Activated CD8-positive, alpha-beta memory T cell treated with anti-CD3 and anti-CD28 coated beads for 24 hours (primary cell): Measurements from ENCODE around the gene AADAC.
"Not testable (repeated sequence)": the region's sequence is repeated elsewhere in the genome, so short reads cannot be mapped to it uniquely, and the experiment has no call there.

Experiments used
- DNase-seq: peaks from one replicate; pipeline ENCODE4 v3.0.0-alpha.2; 2020

The AADAC gene

DNA sequence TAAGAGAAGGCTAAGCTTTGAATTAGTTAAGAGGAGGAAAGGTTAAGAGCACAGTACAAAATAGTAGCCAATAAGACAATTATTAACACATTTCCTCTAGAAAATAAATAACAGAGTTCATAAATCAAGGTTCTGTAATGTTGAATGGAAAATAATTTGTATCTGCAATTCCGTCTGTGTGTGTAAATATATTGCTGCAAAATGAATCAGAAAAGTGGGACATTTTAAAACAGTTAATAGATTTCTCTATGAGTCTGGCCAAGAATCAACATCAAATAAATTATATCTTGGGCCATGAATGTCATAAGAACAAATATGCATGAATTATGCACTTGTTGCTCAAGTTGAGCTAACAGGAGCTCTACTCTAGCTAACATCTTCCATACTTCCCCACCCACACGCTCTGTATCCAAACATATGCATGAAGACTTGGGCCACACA is 45.3 kb downstream of the AADAC start:
- DNase-seq, result no peak

DNA sequence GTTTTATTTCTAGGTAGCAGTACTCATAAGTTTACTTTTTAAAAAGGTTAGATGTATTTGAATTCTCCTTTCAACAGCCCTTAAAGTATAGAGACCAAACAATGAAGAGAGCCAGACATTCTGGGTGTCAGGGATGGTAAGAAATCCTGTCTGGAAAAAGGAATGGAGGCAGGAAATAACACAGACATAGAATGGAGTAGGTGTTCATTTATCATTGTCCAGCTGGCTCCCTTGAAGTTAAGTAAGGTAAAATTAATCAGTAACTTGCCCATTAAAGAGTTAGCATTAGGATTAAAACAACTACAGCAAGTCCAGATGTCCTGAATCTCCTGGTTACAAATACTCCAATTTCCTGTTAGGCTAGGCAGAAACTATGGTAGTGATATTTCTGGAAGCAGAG is 46.0 kb downstream of the AADAC start:
- no peak for DNase-seq

DNA sequence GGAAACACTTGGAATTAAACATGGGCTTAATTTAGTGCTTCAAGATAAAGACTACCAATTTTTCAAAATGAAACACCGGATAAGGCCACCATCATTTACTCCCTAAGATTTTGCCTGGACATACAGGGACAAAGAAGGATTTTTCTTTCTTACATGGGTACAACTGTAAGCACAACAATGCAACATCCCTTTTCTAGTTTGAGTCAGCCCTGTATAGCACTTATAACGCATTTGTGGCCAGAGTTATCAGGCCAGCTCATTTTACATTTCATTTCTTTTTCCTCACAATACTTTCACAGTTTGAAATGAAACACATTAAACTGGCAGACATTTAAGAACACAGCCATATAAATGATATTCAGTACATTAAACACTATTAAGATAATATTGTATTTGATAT is 49.7 kb downstream of the AADAC start:
- no peak for DNase-seq

DNA sequence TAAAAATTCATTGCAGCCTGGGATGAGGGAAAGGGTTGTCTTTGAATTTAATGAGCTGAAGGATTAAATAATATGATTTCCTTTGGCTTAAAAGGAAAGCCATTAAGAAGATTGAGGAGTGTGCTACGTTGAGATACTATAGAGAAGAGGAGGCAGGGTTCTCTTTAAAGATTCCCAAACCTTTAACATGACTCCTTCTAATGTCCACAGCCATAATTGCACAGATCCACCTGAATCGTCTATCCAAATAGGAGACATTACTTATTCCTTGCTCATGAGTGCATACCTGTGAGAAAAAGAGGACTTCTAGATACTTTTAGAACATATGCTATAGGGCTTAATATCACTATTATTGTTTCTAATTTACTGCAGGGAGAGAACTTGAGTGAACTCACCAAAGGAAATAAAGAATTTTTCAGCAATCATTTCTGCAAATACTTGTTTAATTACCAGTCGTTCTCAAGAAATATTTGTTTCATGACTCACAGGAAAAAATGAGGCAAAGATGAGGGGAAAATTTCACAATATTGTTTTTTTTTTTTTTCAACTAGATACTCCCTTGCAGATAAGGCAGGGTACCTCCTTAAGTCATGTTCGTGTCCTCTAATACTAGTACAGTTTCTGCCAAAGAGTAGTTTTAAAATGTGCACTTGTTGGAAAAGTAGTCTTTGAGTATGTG is 50.6 kb downstream of the AADAC start:
- DNase-seq, result no peak

DNA sequence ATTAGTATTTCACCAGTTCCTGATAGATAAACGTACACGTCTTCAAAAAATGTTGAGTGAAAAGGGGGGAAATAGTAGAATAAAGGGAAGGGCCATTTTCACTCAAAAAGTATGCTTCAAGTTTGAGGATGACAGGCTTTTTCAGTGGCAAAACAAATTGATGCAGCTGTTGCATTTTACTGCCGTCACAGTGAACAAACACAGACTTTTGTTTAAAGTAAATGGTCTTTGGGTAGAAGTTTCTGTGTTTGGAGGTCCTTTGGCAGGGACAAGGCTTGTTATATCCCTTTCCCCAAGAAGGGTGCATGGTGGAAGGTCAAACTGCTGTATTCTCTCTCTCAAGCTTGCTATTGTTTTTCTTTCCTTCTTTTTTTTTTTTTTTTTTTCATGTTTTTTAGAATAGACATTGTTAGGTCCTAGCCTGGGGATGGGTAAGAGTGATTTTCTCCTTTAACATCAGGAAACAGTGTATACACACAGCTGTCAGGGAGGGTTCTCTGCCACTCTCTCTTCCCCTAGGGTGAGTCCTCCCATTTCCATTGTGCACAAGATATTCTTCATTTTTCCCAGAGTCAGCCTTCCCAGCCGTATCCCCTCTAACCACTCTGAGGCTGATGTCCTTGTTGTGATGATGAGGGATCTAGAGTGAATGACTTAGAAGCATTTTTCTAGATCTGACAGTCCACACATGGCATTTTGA is 52.9 kb downstream of the AADAC start:
- DNase-seq, result no peak

DNA sequence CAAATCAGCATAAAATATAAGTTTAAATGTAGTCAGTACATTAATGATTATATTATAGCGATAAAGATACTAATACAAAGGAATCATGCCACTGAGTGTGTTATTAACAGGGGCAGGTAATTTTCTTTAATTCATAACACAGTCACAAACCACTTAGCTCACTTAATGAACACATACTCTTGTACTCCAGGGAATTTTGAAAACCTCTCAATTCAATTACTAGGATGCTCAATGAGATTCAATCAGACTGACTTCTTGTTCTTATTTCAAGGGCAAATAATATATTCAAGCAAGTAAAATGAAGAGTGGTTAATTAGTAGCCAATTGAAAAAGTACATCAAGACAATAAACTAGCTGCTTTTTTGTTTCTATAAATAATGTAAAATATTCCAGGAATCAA is 53.8 kb downstream of the AADAC start:
- DNase-seq, result no peak

DNA sequence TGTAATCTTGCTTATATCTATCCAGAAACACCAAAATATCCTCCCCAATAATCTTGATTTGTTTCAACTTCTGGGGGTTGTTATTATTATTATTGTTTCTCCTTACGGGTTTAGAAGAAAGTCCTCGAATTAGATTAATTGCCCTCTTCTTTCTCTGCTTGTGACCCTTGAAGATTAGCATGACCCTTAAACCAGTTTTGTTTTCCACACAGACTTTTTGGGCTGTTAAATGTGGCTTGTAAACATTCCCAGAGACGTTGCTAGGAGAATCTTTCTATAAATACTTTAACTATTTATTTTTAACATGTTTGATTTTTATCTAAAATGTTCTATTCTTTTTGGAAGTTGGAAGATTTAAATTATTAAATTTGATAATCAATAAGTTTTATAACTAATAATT is 55.3 kb downstream of the AADAC start:
- DNase-seq, result no peak

DNA sequence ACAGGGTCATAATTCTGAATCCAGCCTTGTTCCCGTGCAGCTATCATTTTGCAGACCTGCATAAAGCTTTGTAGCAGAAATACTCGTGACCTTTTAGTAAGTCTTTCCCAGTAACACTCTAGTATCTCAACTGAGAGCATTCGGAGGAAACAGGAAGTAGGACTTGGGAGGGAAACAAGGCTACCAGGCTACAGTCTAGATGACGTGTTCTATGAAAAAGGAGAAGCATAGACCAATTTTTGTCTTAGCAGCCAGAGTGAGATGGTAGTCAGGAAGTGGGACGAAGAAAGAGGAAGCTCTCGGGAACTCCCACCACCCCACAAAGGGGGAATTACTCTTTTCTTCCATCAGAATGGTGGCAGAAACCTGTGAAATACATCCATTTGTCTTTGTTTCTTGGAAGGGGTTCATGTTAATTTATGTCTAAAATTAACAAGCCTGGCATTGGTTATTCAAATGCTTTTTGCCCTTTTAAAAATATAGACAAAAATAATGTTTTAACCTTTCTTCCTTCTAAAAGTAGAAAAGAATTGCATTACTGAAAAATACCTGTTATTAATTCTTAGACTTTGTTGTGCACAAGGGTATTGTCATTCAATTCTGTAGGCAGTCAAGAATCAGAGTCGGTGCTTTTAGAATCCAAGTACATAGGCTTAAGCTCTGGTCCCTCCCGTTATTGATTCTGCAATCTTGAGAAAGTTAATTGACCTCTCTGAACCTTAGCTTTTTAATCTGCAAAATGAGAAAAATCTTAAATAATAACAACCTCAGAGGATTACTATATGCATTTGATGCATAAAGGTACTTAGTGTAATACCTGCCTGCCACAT is 57.9 kb downstream of the AADAC start:
- no peak for DNase-seq

DNA sequence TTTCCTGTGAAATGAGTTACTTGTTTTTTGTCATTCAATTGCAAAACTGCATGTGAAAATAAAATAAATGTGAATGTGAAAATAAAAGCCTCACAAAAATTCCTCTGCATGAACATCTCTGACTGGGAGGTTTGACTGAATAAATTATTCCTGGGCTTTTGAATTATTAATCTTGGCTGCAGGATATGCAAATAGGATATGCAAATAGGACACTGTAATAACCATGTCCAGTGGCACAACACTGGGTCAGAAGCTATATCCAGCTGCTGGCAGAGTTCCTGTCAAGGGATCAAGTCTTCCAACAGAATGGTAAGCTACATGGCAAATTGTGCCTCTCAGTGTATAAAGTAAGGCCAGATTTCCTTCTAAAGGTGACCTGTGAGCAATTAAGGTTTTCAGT is 59.5 kb downstream of the AADAC start, which contains the start of gene SUCNR1:
Gene SUCNR1, plus strand, starts transcription at position 246 of the 400 bp plus-strand sequence. CDS start 6,250 bp downstream, outside the sequence.
- DNase-seq, result no peak

DNA sequence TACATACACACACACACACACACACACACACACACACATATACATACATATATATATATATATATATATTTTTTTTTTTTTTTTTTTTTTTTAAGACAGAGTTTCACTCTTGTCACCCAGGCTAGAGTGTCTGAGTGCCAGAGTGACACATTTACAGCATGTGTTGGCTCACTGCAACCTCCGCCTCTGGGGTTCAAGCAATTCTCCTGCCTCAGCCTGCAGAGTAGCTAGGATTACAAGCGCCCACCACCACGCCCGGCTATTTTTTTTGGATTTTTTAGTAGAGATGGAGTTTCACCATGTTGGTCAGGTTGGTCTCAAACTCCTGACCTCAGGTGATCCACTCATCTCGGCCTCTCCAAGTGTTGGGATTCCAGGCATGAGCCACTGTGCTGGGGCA is 60.2 kb downstream of the AADAC start:
- not testable (repeated sequence) for DNase-seq

DNA sequence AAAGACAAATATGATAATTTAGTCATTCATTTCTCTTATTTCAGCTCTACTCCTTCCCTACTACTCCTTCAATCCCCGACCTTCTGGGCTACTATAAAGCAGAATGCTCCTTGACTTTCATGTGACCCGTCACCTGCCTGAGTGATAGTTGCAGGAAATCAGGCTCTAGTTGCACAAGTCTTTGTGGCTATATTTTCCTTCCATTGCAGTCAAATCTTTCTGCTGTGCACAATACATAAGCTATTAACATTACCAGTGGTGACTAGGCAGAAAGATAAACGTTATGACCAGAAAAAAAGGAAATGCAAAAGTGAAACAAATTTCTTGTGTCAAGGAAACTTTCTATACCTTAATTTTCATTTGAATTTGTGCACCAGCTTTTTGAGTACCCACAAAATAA is 61.8 kb downstream of the AADAC start:
- DNase-seq, result no peak

DNA sequence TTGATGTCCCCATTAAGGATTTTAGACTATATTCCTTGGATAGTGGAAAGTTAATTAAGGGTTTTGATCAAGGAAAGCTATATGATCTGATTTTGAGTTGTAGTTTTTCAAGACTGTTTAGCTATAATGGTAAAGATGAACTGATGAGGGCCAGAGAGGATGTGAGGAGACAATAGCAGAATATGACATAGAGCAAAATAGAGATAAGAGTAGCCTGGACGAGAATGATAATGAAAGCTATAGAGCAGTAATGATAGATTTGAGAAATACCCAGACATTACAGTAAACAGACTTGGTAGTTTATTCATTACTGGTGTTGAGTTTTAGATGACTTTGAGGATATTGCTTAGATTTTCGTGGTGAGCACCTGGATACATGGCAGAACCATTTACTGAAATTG is 63.4 kb downstream of the AADAC start:
- DNase-seq, result no peak
